GM23248 (cell line): ENCODE data around the gene ASPHD1.

ENCODE experiments used
- EZH2 ChIP-seq: fragments of 200-600 bp; sonication (generic); IDR thresholded peaks from 2 replicates; pipeline ENCODE4 v1.6.1; 2018; ENCODE audit warnings: antibody characterized with exemption, mild to moderate bottlenecking; ENCODE audit not compliant: insufficient read depth, poor library complexity, severe bottlenecking
- EZH2phosphoT487 ChIP-seq: fragments of 200-600 bp; sonication (generic); IDR thresholded peaks from 2 replicates; pipeline ENCODE4 v1.6.1; 2018; ENCODE audit warnings: antibody characterized with exemption, moderate library complexity, mild to moderate bottlenecking, low read depth; ENCODE audit not compliant: insufficient read depth

DNA sequence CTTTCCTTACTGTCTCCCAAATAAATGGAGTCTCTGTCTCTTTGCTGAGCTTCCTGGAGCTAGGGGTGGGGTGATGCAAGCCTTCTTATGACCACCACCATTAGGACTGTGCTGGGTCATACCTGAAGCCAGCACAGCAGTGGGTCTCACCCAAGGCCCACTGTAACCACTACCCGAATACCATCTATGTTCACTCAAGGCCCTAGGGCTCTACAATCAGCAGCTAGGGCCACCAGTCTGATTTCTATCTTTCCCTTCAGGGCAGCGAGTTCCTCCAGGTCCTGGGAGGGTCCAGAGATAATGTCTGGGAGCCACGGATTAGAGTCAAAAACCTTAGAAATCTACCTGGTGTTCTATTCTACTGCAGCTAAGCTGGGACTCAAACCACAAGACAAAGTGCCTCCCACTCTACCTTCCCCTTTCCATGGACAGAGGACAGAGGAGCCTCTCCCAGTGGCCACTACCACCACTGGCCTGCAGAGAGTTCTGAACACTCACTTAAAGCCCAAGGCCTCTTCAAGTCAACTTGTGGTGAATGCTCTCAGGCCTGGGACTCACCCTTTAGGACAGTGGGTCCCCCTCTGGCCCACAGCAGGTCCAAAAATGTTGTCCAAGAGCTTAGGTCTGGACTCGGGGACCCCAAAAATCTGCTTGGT lies 50.6 kb downstream of the ASPHD1 start:
- TF ChIP-seq EZH2, result no peak
- no peak for TF ChIP-seq EZH2phosphoT487
